PC-9 (cell line): Measurements from ENCODE around the gene PPP1R9B.

Source experiments
- CTCF ChIP-seq: fragments of 200-600 bp; sonication (generic); conservative IDR thresholded peaks from 2 replicates; pipeline ENCODE4 v1.6.1; 2017; ENCODE audit warnings: mixed run types, antibody characterized with exemption, mild to moderate bottlenecking, moderate library complexity
- EZH2 ChIP-seq: fragments of 200-600 bp; sonication (generic); IDR thresholded peaks from 2 replicates; pipeline ENCODE4 v1.8.0; 2017; ENCODE audit warnings: antibody characterized with exemption, low read depth

GRCh38 chr17:50135316-50136095 lies 15.0 kb downstream of the PPP1R9B start:
- no peak for TF ChIP-seq CTCF
- no peak for TF ChIP-seq EZH2
